GM21786 (cell line): ENCODE data around the gene ID2.

Experiments used
- ATAC-seq: cut with Tn5 transposase; IDR thresholded peaks from one replicate; pipeline ENCODE4 v1.9.1; 2021; ENCODE audit not compliant: unreplicated experiment

The ID2 gene

DNA sequence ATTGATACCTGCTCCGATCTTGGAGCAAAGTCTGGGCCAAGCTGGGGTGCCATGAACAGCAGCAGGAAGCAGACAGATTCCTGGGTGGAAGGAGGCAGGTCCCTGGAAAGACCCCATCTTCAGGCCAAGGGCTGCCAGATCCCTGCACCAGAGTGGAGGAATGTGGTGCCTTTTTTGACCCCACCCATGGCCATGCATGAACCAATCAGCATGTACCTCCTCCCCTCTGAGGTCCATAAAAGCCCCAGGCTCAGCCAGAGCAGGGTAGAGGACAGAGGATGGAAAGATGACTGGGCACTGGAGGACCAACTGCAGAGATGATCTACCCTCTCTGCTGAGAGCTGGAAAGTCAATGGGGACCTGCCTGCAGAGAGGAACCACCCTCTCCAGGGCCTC, 34.4 kb upstream of the ID2 start:
- ATAC-seq = no peak

DNA sequence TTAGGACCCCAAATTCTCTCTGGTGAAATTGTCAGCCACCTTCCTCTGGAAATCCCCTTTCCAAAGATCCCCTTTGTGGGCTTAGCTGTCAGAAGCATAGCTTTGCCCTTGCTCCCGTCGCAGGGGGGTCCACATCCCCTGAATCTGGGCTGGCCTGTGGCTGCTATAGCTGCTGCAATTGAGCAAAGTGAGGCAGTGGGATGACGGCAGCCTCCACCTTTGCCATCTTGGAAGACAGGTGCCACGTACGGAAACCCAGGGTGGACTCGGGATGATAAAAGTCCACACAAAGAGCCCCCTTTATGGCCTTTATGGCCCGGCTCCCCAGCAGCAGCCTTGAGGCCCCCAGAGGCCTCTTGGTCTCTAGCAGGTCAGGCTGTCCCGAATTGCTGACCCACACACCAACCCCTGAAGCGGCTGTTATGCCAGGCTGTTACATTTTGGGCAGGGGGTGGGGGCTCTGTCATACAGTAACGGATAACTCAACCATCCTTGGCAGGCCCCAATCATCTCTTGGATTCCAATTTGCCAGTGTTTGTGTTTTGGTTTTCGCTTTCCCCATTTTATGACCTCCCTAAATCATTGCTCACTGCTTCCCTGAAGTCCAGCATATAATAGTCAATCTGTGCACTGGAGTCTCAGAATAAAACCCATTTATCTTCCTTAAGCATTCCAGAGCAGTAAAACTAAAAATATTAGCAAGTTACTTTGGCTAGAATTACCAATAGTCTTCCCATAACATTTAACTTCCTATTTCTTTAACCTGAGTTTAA, 33.2 kb upstream of the ID2 start:
- ATAC-seq = no peak

DNA sequence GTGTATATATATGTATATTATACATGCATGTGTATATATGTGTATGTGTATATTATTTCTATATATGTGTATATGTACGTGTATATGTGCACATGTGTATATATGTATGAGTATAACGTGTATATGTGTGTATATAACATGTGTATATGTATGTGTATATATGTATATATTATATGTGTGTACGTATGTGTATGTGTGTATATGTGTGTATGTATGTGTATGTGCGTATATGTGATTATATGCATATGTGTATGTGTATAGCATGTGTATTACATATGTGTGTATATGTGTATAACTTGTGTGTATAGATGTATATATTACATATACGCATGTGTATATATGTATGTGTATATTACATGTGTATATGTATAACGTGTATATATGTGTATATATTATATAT, 32.1 kb upstream of the ID2 start:
- no peak for ATAC-seq

GRCh38 chr2:8650256-8650655, 31.6 kb upstream of the ID2 start:
- ATAC-seq = no peak

DNA sequence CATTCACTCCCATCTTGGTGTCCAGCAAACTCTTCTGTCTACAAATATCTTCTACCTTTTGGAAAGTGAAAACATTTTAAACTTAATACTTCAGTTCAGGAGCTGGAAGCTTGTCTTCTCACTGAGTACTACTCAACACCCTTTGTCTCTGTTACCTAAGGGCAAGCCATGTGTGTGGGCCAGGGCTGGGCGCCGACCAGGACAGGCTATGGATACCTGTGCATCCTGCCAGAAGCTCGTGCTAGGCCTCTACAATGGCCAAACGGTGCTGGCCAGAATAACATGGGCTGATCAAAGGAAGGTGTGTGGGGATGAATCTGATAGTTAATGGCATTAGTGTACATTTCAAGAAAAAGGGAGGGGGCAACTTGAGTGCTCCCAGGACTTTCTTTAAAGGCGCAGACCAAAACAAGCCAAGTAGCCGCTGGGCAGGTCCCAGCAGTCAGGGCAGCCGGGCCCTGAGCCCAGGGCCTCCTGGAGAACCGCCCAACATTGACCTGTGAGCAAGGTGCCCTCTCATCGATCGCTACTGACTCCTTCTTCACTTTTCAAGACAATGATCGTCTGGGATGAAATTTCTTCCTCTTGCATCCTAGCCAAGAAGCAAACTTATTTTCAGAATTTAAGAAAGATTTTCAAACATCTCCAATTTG, 29.0 kb upstream of the ID2 start:
- no peak for ATAC-seq

- ATAC-seq = no peak
These were observed 28.4 kb upstream of the ID2 start for GRCh38 chr2:8653485-8653884.

GRCh38 chr2:8654041-8654440, 27.8 kb upstream of the ID2 start:
- ATAC-seq = no peak

DNA sequence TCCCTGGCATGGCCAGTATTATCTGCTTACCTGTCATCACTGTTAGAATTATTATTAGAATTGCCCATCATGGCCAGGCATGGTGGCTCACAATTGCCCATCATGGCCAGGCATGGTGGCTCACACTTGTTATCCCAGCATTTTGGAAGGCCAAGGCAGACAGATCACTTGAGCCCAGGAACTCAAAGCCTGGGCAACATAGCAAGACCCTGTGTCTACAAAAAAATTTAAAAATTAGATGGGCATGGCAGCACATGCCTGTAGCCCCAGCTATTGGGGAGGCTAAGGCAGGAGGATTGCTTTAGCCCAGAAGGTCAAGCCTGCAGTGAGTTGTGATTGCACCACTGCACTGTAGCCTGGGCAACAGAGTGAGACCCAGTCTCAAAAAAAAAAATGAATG, 27.4 kb upstream of the ID2 start:
- no peak for ATAC-seq

GRCh38 chr2:8656160-8656641, 25.7 kb upstream of the ID2 start:
- ATAC-seq = no peak

GRCh38 chr2:8656811-8657210, 25.0 kb upstream of the ID2 start:
- no peak for ATAC-seq

DNA sequence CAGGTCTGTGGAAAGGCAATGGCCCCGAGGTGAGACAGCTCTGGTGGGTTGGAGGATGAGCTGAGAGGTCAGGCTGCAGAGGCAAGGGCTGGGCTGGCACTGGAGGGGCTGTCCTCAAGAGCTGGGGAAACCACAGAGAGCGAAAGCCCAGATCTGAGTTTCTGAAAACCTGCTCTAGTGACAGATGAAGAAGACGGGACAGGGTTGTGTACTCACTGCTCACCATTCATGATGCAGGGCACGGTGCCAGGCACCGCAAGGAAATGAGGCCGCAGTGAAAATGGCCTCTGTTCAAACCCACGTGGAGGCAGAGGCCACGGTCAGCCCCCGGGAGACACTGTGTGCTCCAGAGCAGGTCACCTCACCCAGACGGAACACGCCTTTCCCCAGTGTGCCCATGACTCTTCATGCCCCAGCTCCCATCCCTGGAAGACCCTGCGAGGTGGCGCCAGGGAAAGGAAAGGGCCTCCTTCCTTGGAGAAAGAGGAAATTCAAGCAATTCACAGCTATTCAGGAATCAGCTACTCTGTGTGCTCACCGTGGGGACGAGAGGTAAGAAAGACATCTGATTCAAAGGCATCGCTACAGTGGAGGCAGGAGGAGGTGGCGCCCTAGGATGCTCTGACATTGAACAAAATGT, 24.3 kb upstream of the ID2 start:
- no peak for ATAC-seq

DNA sequence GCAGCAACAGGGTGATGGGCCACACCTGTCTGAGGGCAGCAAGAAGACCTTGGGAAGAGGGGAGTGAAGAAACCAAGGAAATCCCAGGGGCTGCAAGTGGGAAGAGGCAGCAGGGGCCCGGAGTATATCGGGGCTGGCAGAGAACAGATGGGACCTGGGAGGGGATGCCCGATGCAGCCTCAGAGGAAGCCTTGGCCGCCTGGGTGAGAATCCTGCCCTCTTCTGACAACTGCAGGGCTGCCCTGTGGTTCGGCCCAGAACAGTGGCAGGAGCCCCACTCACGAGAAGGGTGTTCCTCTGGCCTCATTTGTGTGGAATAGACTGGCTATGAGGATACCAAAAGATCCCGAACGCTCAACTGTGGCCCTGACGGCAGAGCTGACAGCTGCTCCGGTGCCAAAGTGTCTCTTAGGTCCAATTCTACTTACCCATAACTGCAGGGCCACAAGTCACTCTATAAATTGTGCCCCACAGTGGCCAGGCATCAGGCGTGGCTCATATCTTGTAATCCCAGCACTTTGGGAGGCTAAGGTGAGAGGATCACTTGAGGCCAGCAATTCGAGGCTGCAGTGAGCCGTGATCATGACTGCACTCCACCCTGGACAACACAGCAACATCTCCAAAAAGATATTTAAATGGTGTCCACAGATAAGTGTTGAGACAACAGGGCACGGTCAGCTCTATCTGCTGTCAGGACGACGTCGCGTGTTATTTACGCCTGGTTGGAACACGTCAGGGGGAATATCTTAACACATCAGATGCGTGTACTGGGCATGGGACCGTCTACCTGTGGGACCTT, 23.6 kb upstream of the ID2 start:
- ATAC-seq = no peak

DNA sequence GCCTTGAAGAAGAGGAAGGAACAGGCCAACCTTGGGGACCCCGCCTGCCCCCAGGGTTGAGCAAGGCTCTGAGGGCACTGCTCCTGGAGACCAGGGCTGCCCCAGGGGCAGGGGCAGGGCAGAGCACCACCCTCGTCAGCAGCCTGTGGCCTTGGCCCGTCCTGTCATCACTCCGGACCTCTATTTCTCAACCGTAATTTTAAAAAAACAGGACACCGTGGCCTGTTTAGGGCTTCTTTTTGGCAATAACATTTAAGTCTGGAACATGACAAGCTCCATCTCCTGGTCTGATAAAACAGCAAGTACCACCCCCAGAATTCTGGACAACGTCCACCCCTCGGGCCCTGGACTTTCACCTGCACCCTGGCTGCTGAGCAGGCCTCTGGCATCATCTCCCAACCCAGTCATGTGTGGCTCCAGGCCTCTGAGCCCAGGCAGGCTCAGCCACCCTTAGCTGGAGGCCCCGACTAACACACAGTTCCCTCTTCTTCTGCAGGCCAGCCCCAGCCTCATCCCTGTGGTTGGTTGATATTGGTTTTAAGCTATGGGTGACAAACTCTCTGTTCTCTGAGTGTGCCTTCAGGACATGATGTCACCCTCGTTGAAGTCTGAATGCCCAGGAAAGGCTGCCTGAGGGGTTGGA, 22.6 kb upstream of the ID2 start:
- ATAC-seq = no peak

- ATAC-seq = no peak
These were observed 21.9 kb upstream of the ID2 start for GRCh38 chr2:8659735-8660492.

GRCh38 chr2:8661235-8661634, 20.6 kb upstream of the ID2 start:
- no peak for ATAC-seq

DNA sequence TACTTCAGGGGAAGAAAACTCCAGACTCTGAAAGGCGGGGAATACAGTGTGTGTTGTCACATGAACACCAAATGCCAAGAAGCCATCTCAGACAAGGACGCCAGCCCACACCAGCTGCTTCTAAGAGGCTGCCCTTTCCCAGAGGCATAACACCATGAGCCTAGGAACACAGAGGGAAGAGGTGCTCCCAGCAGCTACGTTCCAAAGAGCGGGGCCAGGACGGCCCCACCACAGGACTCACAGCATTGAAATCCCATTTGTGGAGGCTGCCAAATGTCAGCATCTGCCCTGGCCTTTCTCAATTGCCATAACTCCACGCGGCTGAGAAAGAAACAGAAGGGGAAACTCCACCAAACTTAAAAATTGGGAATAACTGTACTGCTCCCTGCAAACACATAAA, 20.1 kb upstream of the ID2 start:
- ATAC-seq = no peak

- ATAC-seq = no peak
These were observed 19.5 kb upstream of the ID2 start for GRCh38 chr2:8662239-8662879.

DNA sequence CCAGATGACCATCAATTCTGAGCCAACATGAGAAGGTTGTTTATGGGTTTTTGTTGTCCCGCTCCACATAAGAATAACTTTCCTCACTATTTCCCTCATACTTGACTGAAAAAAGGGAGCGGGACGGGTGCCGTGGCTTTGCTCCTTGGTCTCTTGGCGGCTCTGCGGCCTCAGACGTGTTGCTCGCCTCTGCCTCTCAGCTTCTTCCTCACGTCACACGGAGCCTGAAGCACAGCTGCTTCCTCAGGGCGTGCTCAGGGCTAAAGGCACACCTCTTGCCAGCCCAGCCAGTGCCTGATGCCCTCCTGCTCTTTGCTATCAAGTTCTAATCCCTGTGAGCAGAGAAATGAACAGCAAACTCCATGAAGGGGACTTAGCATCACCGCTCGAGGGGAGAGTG, 17.9 kb upstream of the ID2 start:
- ATAC-seq = no peak

GRCh38 chr2:8666581-8666980, 15.3 kb upstream of the ID2 start:
- ATAC-seq = no peak
